ENCODE measurements around the gene INHBE. TPM values are rescaled to one million over a fixed set of nuclear protein-coding genes. Genes with fewer than 3 reads are reported as not detected.

Gene INHBE
- total RNA-seq (2022; extraction: Qiagen RNA extraction; ENCODE audit: low read depth): 0.07 to 0.11 TPM in 2 of 5 replicates, not detected in the others

GRCh38 chr12:57454566-57455373, at the start of gene INHBE:
INHBE (plus strand) TSS chr12:57455307; CDS start chr12:57455537, 230 bp downstream.

DNA sequence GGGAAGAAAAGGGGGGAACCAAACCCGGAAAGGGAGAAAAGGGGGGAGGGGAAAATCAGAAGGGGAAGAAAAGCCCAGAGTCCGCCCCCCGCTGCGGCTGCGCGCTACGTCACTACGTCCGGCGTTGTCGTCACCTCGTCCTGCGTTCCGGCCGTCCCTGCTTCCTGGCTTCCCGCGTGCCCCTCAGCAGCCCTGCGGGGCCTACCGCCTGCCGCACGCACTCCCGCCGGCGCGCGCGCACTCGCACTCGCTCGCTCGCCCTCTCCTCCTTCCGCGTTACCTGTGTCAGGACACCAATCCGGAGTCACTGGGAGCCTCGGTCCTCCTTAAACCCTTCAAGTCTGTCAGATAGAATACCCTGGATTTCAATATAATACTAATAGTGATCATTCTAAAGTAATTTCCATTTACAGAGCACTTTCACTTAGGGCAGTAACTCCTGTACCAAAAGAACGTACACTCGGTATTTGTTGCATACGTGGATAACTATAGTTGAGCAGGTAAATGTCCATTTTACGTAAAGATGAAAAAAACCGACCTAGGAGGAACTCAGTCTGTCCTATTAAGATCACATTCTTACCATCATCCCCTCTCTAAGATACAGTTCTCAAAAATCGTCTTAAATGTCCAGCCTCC, 24.1 kb upstream of the INHBE start, which contains the start of gene R3HDM2:
TSS of gene R3HDM2 (minus strand) at position 113 of the 636 bp plus-strand sequence. CDS start 120,615 bp downstream, outside the sequence.

DNA sequence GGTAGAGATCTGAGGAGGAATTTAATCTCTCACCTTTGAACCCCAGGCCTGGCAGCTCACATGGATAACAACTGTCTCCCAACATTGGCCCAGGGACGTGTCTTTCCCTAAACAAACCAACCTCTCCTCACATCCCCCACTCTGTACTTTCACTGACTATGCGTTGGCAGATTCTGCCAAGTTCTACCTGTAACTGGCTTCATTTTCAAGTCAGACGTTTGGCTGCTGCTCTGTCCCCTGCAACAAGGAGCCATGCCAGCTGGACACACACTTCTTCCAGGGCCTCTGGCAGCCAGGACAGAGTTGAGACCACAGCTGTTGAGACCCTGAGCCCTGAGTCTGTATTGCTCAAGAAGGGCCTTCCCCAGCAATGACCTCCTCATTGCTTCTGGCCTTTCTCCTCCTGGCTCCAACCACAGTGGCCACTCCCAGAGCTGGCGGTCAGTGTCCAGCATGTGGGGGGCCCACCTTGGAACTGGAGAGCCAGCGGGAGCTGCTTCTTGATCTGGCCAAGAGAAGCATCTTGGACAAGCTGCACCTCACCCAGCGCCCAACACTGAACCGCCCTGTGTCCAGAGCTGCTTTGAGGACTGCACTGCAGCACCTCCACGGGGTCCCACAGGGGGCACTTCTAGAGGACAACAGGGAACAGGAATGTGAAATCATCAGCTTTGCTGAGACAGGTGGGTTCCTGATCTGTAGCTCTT, 20.4 kb upstream of the INHBE start, which contains the start of gene INHBC:
TSS of gene INHBC (plus strand) at position 268 of the 707 bp plus-strand sequence. CDS start at position 371, 103 bp downstream.

GRCh38 chr12:57459750-57460467, 4.8 kb downstream of the INHBE start, which contains the start of gene GLI1:
GLI1 (plus strand) TSS chr12:57459785; CDS start chr12:57463692, 3,907 bp downstream.

DNA sequence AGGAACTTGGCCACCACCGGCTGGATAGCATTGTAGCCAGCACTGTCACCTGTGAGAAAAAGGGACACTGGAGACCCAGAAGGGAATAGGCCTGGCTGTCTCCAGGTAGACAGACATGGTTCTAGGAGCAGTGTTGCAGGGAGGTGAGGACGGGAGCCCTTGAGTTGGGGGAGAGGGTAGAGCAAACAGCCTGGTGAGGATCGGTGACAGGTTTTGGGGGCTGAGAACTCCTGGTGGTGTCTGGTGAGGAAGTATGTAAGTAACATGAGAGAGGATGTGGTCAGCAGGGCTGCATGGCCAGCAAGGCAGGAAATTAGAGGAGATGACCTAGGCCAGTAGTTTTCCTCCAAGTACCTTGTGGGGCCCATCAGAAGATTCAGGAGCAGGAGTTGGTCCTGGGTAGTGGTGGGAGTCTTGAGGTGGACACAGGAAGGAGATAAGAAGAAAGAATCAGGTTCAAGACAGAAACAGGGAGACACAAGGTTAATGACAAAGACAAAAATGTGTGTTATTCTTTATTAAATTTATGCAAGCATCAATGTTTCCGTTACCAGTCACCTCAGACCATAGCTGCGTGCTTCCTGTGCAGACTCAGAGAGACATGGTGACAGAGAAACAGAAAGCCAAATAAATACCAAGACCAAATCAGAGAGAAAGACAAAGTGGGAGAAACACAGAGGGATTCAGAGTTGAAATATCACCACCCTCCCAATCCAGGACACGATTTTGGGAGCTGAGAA, 24.4 kb downstream of the INHBE start, which contains the start of gene ARHGAP9:
TSS of gene ARHGAP9 (minus strand) at position 491 of the 740 bp plus-strand sequence. CDS start at position 31, 460 bp downstream.

DNA sequence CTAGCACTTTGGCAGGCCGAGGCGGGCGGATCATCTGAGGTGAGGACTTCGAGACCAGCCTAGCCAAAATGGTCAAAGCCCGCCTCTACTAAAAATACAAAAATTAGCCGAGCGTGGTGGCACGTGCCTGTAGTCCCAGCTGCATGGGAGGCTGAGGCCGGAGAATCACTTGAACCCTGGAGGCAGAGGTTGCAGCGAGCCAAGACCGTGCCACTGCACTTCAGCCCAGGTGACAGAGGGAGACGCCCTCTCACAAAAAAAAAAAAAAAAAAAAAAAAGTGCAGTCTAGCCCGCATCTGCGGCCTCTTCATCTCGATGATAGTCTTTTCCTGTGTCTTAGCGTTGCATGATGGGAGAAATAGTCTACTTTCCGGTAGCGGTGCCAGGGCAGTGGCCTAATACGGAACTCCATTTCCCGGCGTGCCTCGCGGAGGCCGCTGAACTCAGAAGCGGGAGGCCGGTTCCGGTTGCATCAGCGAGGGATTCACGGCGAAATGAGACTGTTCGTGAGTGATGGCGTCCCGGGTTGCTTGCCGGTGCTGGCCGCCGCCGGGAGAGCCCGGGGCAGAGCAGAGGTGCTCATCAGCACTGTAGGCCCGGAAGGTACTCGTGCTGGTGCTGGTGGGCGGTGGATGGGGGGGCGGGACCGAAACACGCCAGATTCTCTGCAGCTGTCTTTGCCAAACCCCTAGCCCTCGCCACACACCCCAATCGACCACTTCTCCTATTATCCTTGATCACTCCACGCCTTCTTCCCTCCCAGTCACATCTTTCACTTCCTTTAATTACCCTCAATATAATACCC, 32.7 kb downstream of the INHBE start, which contains the start of gene MARS1:
TSS of gene MARS1 (plus strand) at position 472 of the 805 bp plus-strand sequence. CDS start at position 495, 23 bp downstream.

Other genes with a start within 250 kb of the INHBE start
- 2.7 to 6.3 TPM (median 5.1 TPM) in 5 replicates for gene NXPH4, start 238.5 kb upstream of the INHBE start, total RNA-seq (2022; extraction: Qiagen RNA extraction; ENCODE audit: low read depth)
- gene SHMT2, start 225.6 kb upstream of the INHBE start, total RNA-seq (2022; extraction: Qiagen RNA extraction; ENCODE audit: low read depth): 92.0 to 137 TPM (median 126 TPM) in 5 replicates
- 0.17 to 0.68 TPM (median 0.36 TPM) in 5 replicates for gene STAC3, start 204.1 kb upstream of the INHBE start, total RNA-seq (2022; extraction: Qiagen RNA extraction; ENCODE audit: low read depth)
- gene R3HDM2, start 24.3 kb upstream of the INHBE start, total RNA-seq (2022; extraction: Qiagen RNA extraction; ENCODE audit: low read depth): 8.3 to 11.7 TPM (median 9.0 TPM) in 5 replicates
- 0.07 TPM in 1 of 5 replicates, not detected in the others for gene INHBC, start 20.5 kb upstream of the INHBE start, total RNA-seq (2022; extraction: Qiagen RNA extraction; ENCODE audit: low read depth)
- 3.9 to 8.8 TPM (median 7.3 TPM) in 5 replicates for gene GLI1, start 4.5 kb downstream of the INHBE start, total RNA-seq (2022; extraction: Qiagen RNA extraction; ENCODE audit: low read depth)
- 0.53 to 1.2 TPM (median 0.91 TPM) in 4 of 5 replicates, not detected in the other for gene ARHGAP9, start 24.6 kb downstream of the INHBE start, total RNA-seq (2022; extraction: Qiagen RNA extraction; ENCODE audit: low read depth)
- gene MARS1, start 32.8 kb downstream of the INHBE start, total RNA-seq (2022; extraction: Qiagen RNA extraction; ENCODE audit: low read depth): 126 to 186 TPM (median 138 TPM) in 5 replicates
- 28.7 to 36.1 TPM (median 31.0 TPM) in 5 replicates for gene DDIT3, start 65.2 kb downstream of the INHBE start, total RNA-seq (2022; extraction: Qiagen RNA extraction; ENCODE audit: low read depth)
- 15.4 to 28.9 TPM (median 27.5 TPM) in 5 replicates for gene MBD6, start 67.5 kb downstream of the INHBE start, total RNA-seq (2022; extraction: Qiagen RNA extraction; ENCODE audit: low read depth)
- 120 to 142 TPM (median 127 TPM) in 5 replicates for gene DCTN2, start 91.9 kb downstream of the INHBE start, total RNA-seq (2022; extraction: Qiagen RNA extraction; ENCODE audit: low read depth)
- 0.18 to 0.26 TPM (median 0.21 TPM) in 5 replicates for gene KIF5A, start 94.7 kb downstream of the INHBE start, total RNA-seq (2022; extraction: Qiagen RNA extraction; ENCODE audit: low read depth)
- 39.2 to 49.2 TPM (median 42.4 TPM) in 5 replicates for gene PIP4K2C, start 135.9 kb downstream of the INHBE start, total RNA-seq (2022; extraction: Qiagen RNA extraction; ENCODE audit: low read depth)
- 13.4 to 21.3 TPM (median 18.7 TPM) in 5 replicates for gene DTX3, start 149.5 kb downstream of the INHBE start, total RNA-seq (2022; extraction: Qiagen RNA extraction; ENCODE audit: low read depth)
- gene ARHGEF25, start 156.1 kb downstream of the INHBE start, total RNA-seq (2022; extraction: Qiagen RNA extraction; ENCODE audit: low read depth): 4.1 to 7.7 TPM (median 6.0 TPM) in 5 replicates
- gene B4GALNT1, start 177.9 kb downstream of the INHBE start, total RNA-seq (2022; extraction: Qiagen RNA extraction; ENCODE audit: low read depth): 27.2 to 51.6 TPM (median 49.2 TPM) in 5 replicates
- 109 to 127 TPM (median 117 TPM) in 5 replicates for gene OS9, start 238.8 kb downstream of the INHBE start, total RNA-seq (2022; extraction: Qiagen RNA extraction; ENCODE audit: low read depth)

Measured in A549 treated with ZK216348 at 1 μM for 4 hours (cell line).